ENCODE measurements around the gene NDFIP1.

DNA sequence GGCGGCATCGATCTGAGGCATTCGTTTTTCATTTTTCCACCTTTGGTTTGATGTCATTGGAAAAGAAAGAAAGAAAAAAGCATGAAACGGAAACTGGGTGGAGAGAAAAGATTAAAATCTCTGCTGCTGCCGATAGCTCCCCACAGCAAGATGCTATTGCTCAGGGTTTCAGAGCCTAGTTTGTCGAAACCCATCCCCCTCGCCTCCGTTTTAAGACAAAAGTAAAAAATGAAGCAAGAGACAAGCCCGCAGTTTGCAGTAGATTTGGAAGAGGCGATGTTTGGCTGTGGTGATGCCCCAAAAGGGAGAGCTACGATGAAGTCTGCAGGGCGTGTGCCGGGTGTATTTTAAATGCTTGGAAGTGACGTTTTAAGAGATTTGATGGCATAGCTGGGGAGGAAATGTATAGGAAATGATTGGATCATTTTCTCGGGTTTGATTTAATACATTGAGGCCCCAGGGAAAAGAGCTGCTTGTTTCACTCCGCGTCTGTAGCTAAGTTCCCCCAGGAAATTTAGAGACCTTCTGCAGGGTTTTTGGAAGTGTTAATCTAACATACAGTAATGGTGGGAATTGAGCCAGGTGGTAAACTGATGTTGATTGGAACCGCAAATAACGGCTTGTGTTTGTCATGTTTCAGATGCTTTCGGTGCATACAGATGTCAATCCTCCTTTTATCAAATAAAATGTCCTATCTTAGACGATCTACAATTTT, 909 bp downstream of the NDFIP1 start:
- no peak for TF ChIP-seq CTCF (IDR thresholded peaks at IDR 0.05; ENCODE audit: borderline replicate concordance, extremely low read depth, low read length, poor library complexity, severe bottlenecking)
- no peak for TF ChIP-seq EZH2 (IDR thresholded peaks at IDR 0.05; ENCODE audit: borderline replicate concordance, low read depth, low read length, severe bottlenecking)
